UCSD-AML1 (cell line): ENCODE results near the gene KLRF1.
A peak's percentile ranks its signal among the peaks of the same experiment; 100 is the strongest.

Experiments
- DNase-seq: peaks from one replicate; lab custom pipeline; 2025; ENCODE audit not compliant: unreplicated experiment; lab: John Stamatoyannopoulos, UW

KLRF1 gene, protein sequence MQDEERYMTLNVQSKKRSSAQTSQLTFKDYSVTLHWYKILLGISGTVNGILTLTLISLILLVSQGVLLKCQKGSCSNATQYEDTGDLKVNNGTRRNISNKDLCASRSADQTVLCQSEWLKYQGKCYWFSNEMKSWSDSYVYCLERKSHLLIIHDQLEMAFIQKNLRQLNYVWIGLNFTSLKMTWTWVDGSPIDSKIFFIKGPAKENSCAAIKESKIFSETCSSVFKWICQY

GRCh38 chr12:9827209-9827888 lies at the start of gene KLRF1:
TSS of gene KLRF1 (plus strand) at chr12:9827481. CDS start at chr12:9827545, 64 bp downstream.
- no peak for DNase-seq

DNA sequence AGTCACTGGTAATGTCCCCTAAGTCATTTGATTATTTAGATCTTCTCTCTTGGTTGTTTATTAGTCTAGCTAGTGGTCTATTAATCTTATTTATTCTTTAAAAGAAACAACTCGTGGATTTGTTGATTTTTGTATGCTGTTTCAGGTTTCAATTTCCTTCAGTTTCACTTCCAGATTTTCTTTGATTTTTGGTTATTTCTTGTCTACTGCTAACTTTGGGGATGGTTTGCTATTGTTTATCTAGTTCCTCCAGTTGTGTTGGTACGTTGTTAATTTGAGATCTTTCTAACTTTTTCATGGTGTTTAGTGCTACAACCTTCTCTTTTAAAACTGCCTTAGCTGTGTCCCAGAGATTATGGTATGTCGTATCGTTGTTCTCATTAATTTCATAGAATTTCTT lies 48.1 kb upstream of the KLRF1 start:
- DNase-seq, result no peak

DNA sequence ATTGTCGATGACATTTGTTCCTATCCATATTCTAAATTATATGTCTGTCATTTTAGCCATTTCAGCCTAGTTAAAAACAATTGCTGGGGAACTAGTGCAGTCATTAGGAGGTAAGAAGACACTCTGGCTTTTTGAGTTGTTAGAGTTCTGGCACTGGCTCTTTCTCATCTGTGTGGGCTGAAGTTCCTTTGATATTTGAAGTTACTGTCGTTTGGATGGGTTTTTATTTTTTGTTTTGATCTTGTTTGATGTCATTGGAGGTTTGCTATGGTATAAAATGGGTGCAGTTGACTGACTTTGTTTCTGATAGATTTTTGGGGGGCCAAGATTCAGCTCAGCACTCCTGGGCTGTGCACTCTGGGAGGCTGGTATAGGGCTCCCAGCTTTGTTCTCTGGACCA lies 45.9 kb upstream of the KLRF1 start:
- DNase-seq, result no peak

GRCh38 chr12:9782547-9783382 lies 44.5 kb upstream of the KLRF1 start:
- DNase-seq, result no peak

GRCh38 chr12:9784326-9784725 lies 43.0 kb upstream of the KLRF1 start:
- DNase-seq, result no peak

GRCh38 chr12:9784816-9785215 lies 42.5 kb upstream of the KLRF1 start:
- DNase-seq, result no peak

DNA sequence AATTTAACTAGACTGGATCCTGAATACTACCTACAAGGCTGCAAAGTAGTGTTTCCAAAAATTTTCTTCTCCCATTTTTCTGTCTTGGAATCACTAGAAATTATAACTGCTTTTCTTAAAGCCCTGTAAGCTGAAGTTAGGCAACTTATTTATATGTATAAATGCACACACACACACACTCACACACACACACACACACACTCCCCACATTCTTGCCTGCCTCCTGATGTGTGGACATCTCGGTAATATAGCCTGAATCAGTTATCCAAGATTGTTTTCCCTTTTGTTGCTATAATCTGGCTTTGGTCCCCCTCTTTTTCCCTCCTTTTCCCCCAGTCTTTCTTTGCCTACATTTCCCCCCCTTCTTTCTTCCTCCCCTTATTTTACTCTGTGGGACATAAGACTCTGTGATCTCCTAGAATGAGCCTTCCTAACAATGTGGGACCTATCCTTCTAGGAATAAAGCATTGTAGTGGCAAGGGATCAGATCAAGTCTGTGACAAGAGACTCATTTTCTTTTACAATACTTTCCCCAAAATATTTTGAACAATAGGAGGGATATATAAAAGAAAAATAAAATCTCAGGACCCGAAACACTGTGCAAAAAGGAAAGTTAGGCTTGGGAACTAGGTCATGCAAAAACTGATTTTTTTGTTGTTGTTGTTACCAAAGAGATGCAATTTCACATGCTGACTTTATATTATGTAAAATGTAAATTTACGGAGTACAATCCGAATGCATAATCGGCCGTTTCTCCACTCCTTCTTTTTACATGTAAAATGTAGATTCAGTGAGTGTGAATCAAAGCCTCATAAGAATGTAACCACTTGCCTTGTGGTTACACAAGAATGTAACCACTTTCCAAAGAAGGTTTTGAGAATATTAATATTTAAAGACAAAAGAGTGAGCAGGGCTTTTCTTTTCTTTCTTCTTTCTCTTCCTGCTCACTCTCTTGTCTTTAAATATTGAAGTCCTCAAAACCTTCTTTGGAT lies 40.3 kb upstream of the KLRF1 start:
- DNase-seq, result peak; percentile 40

DNA sequence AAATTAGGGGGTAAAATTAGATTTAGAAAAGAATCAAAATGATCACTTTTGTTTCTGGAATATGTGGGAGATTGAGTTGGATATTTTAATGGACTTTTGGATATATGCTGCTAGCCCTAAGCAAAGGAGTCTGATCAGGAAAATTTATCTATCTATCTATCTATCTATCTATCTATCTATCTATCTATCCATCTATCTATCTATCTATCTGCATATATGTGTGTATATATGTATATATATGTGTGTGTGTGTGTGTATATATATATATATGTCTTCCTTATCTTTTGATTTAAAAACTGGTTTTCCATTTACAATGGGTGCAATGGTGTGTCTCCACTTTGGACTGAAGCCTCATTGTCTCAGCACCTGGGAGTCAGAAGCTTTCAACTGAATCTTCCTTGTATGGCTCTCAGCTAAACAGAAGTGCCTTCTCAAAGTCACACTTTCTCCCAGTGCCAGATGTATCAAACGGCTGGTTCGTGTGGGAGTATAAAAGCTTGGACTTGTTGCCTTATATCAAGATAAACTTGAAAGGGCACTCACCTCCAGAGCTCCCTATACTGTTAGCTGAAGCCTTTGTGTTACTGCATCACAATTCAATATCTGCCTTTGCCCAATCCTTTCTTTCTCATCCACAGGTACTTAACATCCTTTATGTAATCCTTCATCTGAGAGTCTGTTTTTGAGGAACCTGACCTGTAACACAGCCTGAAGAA lies 34.9 kb upstream of the KLRF1 start:
- no peak for DNase-seq

GRCh38 chr12:9792961-9793617 lies 34.2 kb upstream of the KLRF1 start:
- DNase-seq, result no peak

GRCh38 chr12:9793779-9794395 lies 33.4 kb upstream of the KLRF1 start:
- DNase-seq, result no peak

DNA sequence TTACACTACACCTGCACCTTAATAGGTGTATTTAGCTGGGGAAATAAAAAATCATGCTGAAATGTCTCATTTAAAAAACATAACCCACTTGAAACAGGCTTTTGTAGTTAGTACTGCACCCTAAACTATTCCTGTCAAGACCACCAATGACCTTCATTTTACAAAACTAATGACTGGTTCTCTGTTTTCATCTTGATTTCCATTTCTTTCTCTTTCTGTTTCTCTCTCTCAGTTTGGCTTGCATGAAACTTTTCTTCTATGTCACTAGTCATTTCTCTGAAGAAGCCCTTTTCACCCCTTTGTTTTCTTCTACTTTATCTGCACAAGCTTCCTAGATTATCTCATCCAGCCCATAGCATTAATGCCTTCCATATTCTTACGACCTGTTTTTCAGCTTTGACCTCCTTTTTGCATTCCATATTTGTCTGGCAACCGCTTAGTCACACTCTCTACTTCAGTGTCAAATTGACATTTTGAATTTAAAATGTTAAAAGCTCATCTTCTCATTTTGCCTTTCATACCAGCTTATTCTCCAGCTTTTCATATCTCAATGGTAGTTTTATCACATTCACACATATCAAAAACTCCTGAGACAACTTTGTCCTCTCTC lies 32.7 kb upstream of the KLRF1 start:
- no peak for DNase-seq

- no peak for DNase-seq
Observed at GRCh38 chr12:9795945-9796344, 31.3 kb upstream of the KLRF1 start.

DNA sequence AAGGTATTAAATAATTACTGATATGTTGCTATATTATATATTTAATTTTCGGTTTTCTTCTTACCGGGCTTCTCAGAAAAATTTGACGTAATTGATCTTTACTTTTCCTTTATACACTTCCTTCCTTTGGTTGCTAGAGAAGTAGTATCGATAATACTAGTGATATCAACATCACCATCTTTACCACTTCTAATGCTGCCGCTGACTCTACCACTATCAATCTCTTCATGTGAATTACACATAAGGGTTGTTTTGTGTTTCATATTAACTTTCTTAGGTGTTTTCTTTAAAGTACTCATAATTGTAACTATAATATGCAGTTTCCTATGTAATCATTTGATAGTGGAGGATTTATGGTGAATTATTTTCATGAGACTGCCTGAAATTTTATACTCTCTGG lies 30.9 kb upstream of the KLRF1 start:
- no peak for DNase-seq

GRCh38 chr12:9796971-9797370 lies 30.3 kb upstream of the KLRF1 start:
- no peak for DNase-seq

GRCh38 chr12:9797722-9798619 lies 29.3 kb upstream of the KLRF1 start:
- DNase-seq, result peak; percentile 67

GRCh38 chr12:9799961-9800360 lies 27.3 kb upstream of the KLRF1 start:
- DNase-seq, result no peak

DNA sequence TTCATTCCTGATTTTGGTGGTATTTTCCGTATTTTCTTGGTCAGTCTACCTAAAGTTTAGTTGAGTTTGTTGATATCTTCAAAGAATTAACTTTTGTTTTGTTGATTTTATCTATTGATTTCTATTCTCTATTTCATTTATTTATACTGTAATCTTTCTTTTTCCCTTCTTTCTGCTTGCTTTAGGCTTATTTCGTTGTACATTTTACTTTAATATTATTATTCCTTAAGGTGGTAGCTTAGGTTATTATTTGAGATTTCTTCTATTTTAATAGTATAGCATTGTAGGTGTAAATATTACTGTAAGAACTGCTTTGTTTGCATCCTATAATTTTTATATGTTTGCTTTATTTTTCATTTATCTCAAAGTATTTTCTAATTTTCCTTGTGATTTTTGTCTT lies 21.4 kb upstream of the KLRF1 start:
- no peak for DNase-seq

DNA sequence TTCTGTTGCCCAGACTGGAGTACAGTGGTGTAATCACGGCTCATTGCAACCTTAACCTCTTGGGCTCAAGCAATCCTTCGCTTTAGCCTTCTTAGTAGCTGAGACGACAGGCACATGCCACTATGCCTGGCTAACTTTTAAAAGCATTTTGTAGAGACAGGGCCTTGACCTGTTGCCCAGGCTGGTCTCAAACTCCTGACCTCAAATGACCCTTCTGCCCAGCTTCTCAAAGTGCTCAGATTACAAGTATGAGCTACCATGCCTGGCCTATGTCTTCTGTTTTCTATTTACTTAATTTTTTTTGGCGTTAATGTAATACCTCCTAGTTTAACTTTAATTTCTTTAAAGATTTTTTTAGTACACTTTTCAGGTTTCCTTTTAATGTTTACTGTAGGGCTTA lies 20.6 kb upstream of the KLRF1 start:
- DNase-seq, result no peak
